Keratinocyte (primary cell): ENCODE measurements around the gene CAPN1. TPM values are rescaled to one million over a fixed set of nuclear protein-coding genes. Genes with fewer than 3 reads are reported as not detected.

Source experiments
- DNase-seq: peaks from one replicate; pipeline ENCODE4 v3.0.0-alpha.2; 2011; ENCODE audit warnings: low read depth, missing footprints, low spot score
- FAIRE-seq: peaks from 2 replicates; lab custom pipeline; 2011; peaks lifted over from hg19 to GRCh38; lab: Jason Lieb, UNC
- H2AFZ ChIP-seq: 2 replicates; pipeline ENCODE4 v1.6.0; 2012; ENCODE audit warnings: low read length, control low read depth, inconsistent platforms; ENCODE audit not compliant: control insufficient read depth
- H3K27ac ChIP-seq: 2 replicates; pipeline ENCODE4 v1.5.1; 2011; ENCODE audit warnings: low read length; ENCODE audit not compliant: control insufficient read depth, insufficient read depth
- H3K27me3 ChIP-seq: 3 replicates; pipeline ENCODE4 v1.6.0; 2011; ENCODE audit warnings: low read length; ENCODE audit not compliant: control insufficient read depth, insufficient read depth; ENCODE audit errors: extremely low read depth
- H3K36me3 ChIP-seq, 2 experiments: 2 replicates in 1 of 2; 3 replicates in 1 of 2; pipeline ENCODE4 v1.5.1; 2011; ENCODE audit warnings: low read length in 2 of 2, mild to moderate bottlenecking in 1 of 2; ENCODE audit not compliant: control insufficient read depth in 2 of 2, insufficient read depth in 2 of 2; ENCODE audit errors: extremely low read depth in 1 of 2
- H3K4me1 ChIP-seq: 3 replicates; pipeline ENCODE4 v1.5.1; 2011; ENCODE audit warnings: low read length; ENCODE audit not compliant: control insufficient read depth, insufficient read depth; ENCODE audit errors: extremely low read depth
- H3K4me2 ChIP-seq: 3 replicates; pipeline ENCODE4 v1.6.0; 2011; ENCODE audit warnings: low read depth, low read length; ENCODE audit not compliant: control insufficient read depth, insufficient read depth; ENCODE audit errors: extremely low read depth
- H3K4me3 ChIP-seq, 3 experiments: fragments of 200-600 bp in 1 of 3; sonication (generic) in 1 of 3; 2 replicates in 2 of 3; 3 replicates in 1 of 3; pipeline ENCODE4 v1.5.1; 2011 to 2016; ENCODE audit warnings: low read length in 3 of 3, mild to moderate bottlenecking in 3 of 3, control low read depth in 2 of 3, inconsistent platforms in 1 of 3, low read depth in 1 of 3, mixed read lengths in 1 of 3, mixed run types in 1 of 3, moderate library complexity in 1 of 3; ENCODE audit not compliant: control insufficient read depth in 2 of 3, insufficient read depth in 2 of 3; ENCODE audit errors: extremely low read depth in 1 of 3
- H3K79me2 ChIP-seq: 2 replicates; pipeline ENCODE4 v1.6.0; 2012; ENCODE audit warnings: low read length; ENCODE audit not compliant: control insufficient read depth, insufficient read depth
- H3K9ac ChIP-seq: 3 replicates; pipeline ENCODE4 v1.6.0; 2011; ENCODE audit warnings: low read length; ENCODE audit not compliant: control insufficient read depth, insufficient read depth; ENCODE audit errors: extremely low read depth
- H3K9me1 ChIP-seq: 3 replicates; pipeline ENCODE4 v1.6.0; 2011; ENCODE audit warnings: low read length; ENCODE audit not compliant: control insufficient read depth, insufficient read depth; ENCODE audit errors: extremely low read depth
- H3K9me3 ChIP-seq: 2 replicates; pipeline ENCODE4 v1.5.1; 2012; ENCODE audit warnings: low read depth, low read length; ENCODE audit not compliant: control insufficient read depth
- H4K20me1 ChIP-seq: 3 replicates; pipeline ENCODE4 v1.6.0; 2011; ENCODE audit warnings: low read length; ENCODE audit not compliant: control insufficient read depth, insufficient read depth; ENCODE audit errors: extremely low read depth
- EZH2 ChIP-seq: IDR thresholded peaks from one replicate; pipeline ENCODE4 v1.6.1; 2012; ENCODE audit warnings: inconsistent platforms, mild to moderate bottlenecking, low read length, moderate library complexity
- dilution Hi-C: fragments of 300-500 bp; cut with MboI; formaldehyde crosslinking; loops from one replicate; pipeline ENCODE4 v1.7.0; 2020; ENCODE audit warnings: low sequenced_read_pairs; ENCODE audit not compliant: extremely low pct_ligation_motif_present
- polyA plus RNA-seq, 5 experiments: library from polyadenylated mRNA; depleted of rRNA in 3 of 5; stranded (reverse) in 3 of 5; stranded (forward) in 1 of 5; unstranded in 1 of 5; fragments of >200 nt; gene quantifications; 1 replicate in 1 of 5; 2 replicates in 3 of 5; 3 replicates in 1 of 5; pipeline versions ENCODE4 v1.2.1 to v1.2.3, GENCODE V29; 2011 to 2012; ENCODE audit warnings: missing spikeins in 2 of 5, low read depth in 1 of 5, low replicate concordance in 1 of 5
- TF ChIP-seq, protein P1 (sequence below), 3 experiments: IDR thresholded peaks in 1 of 3; conservative IDR thresholded peaks in 1 of 3; optimal IDR thresholded peaks in 1 of 3; 2 replicates in 2 of 3; 3 replicates in 1 of 3; pipeline versions ENCODE3 to v1.5.1; 2011; ENCODE audit warnings: low read length in 3 of 3, mild to moderate bottlenecking in 3 of 3, moderate library complexity in 2 of 3, control low read depth in 1 of 3, inconsistent platforms in 1 of 3; ENCODE audit not compliant: insufficient read depth in 2 of 3; ENCODE audit errors: extremely low read depth in 1 of 3

CAPN1 gene
- polyA plus RNA-seq, 1 donor (not counting 4 experiments of a cell fraction or from before 2014, with no cell fraction given): 250 TPM

DNA sequence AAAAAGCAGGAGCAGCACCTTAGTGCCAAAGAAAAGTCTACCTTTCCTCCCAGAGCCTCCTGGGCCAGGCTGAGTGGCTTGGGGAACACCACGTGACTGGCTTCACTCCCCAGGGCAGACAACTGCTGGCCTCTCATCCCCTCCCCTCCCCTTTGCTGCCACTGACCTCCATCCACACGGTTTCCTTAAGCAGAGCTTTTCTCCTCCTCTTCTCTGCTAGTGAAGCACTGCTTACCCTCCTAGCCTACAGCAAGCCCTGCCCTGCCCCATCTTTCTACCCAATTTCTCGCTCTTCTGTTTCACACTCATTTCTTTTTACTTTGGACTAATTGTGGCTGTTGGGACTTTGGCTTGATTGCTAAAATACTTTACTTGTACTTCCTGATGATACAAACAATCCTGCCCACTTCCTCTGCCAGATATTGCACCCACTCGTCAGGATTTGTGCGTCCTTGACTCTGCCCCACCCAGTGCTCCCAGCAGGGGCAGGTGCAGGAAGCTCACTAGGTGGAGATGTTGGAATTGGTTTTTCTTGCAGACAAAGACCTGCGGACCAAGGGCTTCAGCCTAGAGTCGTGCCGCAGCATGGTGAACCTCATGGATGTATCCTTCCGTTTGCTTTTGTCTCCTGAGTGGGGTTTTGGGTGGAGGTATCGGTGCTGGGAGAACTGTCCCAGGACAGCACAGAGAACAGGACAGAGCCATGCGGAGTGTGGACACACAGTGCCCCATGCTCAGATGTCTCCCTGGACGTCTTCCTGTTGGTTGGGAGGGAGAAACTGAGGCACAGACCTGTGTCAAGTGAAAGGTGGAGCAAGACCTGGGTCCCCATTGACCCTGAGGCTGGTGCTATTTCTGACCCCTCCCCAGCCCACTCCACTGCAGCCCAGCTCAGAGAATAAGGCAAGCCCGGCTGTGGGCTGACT lies 27.3 kb downstream of the CAPN1 start:
- Histone ChIP-seq H3K36me3 (peaks cover 61 to 66% of the 10 kb centered on the region in 2 experiments), H3K9me1 (no peaks in the 10 kb centered on the region), H3K9me3 (no peaks in the 10 kb centered on the region), H4K20me1 (peaks cover 6% of the 10 kb centered on the region), H3K4me2 (no peak overlapping the region), H3K27ac (no peak overlapping the region), H3K9ac (no peak overlapping the region), H3K27me3 (no peaks in the 10 kb centered on the region), H3K79me2 (peaks cover under 1% of the 10 kb centered on the region), H3K4me1 (no peaks in the 10 kb centered on the region), H3K4me3 (no peak overlapping the region), H2AFZ (no peak overlapping the region)
- TF ChIP-seq, protein P1, sequence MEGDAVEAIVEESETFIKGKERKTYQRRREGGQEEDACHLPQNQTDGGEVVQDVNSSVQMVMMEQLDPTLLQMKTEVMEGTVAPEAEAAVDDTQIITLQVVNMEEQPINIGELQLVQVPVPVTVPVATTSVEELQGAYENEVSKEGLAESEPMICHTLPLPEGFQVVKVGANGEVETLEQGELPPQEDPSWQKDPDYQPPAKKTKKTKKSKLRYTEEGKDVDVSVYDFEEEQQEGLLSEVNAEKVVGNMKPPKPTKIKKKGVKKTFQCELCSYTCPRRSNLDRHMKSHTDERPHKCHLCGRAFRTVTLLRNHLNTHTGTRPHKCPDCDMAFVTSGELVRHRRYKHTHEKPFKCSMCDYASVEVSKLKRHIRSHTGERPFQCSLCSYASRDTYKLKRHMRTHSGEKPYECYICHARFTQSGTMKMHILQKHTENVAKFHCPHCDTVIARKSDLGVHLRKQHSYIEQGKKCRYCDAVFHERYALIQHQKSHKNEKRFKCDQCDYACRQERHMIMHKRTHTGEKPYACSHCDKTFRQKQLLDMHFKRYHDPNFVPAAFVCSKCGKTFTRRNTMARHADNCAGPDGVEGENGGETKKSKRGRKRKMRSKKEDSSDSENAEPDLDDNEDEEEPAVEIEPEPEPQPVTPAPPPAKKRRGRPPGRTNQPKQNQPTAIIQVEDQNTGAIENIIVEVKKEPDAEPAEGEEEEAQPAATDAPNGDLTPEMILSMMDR (optimal IDR thresholded peaks at IDR 0.05 in 1 of 3, IDR thresholded peaks at IDR 0.05 in 1 of 3, conservative IDR thresholded peaks at IDR 0.05 in 1 of 3; ENCODE audit: extremely low read depth in 1 of 3, insufficient read depth in 2 of 3, low read length in 3 of 3): no peak
- no peak for TF ChIP-seq EZH2
- DNase-seq (no peak), FAIRE-seq (no peak)
- dilution Hi-C loops: no loop called here

DNA sequence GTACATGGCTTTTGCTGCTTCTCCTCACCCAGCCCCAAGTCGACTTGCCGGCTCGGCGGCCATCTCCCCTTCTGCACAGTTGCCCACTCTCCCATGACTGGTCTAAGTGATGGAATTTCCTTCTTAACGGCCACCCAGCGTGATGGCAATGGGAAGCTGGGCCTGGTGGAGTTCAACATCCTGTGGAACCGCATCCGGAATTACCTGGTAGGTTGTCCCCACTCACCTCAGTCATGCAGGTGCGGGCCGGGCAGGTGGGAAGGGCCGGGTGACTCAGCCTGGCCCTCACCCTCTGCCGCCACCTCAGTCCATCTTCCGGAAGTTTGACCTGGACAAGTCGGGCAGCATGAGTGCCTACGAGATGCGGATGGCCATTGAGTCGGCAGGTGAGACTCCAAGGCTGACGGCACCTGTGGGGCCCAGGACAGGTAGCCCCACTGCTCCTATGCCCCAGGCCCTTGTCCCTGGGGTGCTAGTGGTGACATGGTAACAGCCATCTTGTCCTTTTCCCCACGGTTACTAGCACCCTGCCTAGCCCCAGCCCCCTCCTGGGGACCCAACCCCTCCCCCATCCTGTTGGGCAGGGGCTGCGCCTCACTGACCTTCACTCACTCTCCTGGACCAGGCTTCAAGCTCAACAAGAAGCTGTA lies 28.1 kb downstream of the CAPN1 start:
- Histone ChIP-seq H3K4me3 (no peak overlapping the region), H3K9me3 (no peaks in the 10 kb centered on the region), H3K27me3 (no peaks in the 10 kb centered on the region), H3K4me1 (no peaks in the 10 kb centered on the region), H3K27ac (no peak overlapping the region), H2AFZ (no peak overlapping the region), H3K9ac (no peak overlapping the region), H3K36me3 (peaks cover 57 to 59% of the 10 kb centered on the region in 2 experiments), H3K79me2 (no peaks in the 10 kb centered on the region), H4K20me1 (peaks cover 6% of the 10 kb centered on the region), H3K9me1 (no peaks in the 10 kb centered on the region), H3K4me2 (no peak overlapping the region)
- DNase-seq (no peak), FAIRE-seq (no peak)
- dilution Hi-C loops: no loop called here
- no peak for TF ChIP-seq EZH2
- TF ChIP-seq, protein P1 (optimal IDR thresholded peaks at IDR 0.05 in 1 of 3, IDR thresholded peaks at IDR 0.05 in 1 of 3, conservative IDR thresholded peaks at IDR 0.05 in 1 of 3; ENCODE audit: extremely low read depth in 1 of 3, insufficient read depth in 2 of 3, low read length in 3 of 3): no peak
